Stimulated activated naive CD4-positive, alpha-beta T cell (primary cell): ENCODE data around the gene SYT7.

Experiments
- DNase-seq, 6 experiments: peaks; one replicate each; lab custom pipeline; 2025; lab: John Stamatoyannopoulos, UW

Gene SYT7

GRCh38 chr11:61516191-61516590 lies 64.7 kb downstream of the SYT7 start:
- DNase-seq, result no peak

- no peak for DNase-seq
Observed at GRCh38 chr11:61515686-61516085, 65.2 kb downstream of the SYT7 start.

- DNase-seq, result no peak
Observed at GRCh38 chr11:61514050-61514917, 66.6 kb downstream of the SYT7 start.

DNA sequence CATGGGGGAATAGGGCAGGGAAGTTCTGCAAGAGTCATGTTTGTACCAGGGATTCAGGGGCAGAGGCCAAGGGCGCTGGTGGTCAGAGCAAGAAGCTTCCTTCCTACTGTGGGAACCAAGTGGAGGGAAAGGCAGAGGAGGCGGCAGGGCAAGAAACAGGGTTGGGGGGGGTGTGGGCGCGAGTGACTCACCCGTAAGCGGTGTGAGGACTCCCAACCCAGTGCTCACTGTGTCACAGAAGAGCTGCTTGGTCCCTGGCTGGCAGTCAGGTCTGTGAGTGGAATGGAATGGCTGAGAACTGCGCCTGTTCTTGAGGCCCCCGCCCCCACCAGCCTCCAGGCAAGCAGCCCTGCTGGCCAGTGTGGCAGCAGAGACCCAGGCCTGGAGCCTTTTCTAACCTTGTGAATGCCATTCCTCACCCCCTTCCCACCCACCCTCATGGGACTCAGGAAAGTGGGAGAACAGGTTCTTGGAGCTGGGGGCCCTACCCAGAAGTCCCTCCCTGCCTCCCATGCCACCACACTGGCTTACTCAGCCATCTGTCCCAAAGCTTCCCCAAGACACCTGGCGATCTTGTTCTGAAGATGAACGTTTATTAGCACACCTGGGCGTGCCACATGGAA lies 67.6 kb downstream of the SYT7 start:
- no peak for DNase-seq

DNA sequence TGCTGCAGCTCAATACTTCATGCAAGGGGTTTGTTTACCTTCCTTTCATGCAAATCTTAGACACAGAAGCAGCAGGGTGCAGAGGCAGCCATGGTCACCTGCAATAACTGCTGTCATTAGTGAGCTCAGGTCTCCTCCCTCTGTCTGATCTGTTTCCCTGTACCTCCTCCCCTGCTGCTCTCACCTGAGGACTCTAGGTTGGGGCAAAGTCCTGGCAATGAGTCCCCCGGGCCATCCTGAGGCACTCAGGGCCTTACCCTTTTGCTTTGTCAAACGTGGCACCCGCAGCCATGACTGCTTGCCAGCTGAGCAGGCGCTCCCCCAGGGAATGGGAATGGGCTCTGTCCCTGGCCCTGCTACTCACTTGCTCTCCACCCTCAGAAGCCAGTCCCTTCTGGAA lies 68.4 kb downstream of the SYT7 start:
- DNase-seq, result no peak

DNA sequence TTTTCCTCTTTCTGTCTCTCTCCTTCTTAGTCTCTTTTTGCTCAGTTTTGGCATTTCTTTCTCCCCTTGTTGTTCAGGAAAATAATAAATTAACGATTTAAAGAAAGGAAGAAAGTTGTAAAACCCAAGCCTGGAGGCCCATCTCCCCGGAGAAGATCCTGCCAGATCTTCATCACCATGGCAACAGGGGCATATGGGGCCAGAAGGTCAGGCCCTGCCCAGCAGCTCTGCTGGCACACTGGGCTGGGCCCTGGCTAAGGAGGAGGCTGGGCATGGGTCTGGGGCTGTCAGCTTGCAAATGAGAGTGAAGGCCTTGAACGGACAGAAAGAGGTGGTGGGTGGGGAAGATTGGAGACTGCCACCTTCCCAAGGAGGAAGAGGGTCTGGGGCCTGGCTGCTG lies 69.5 kb downstream of the SYT7 start:
- no peak for DNase-seq

GRCh38 chr11:61510974-61511373 lies 69.9 kb downstream of the SYT7 start:
- no peak for DNase-seq

DNA sequence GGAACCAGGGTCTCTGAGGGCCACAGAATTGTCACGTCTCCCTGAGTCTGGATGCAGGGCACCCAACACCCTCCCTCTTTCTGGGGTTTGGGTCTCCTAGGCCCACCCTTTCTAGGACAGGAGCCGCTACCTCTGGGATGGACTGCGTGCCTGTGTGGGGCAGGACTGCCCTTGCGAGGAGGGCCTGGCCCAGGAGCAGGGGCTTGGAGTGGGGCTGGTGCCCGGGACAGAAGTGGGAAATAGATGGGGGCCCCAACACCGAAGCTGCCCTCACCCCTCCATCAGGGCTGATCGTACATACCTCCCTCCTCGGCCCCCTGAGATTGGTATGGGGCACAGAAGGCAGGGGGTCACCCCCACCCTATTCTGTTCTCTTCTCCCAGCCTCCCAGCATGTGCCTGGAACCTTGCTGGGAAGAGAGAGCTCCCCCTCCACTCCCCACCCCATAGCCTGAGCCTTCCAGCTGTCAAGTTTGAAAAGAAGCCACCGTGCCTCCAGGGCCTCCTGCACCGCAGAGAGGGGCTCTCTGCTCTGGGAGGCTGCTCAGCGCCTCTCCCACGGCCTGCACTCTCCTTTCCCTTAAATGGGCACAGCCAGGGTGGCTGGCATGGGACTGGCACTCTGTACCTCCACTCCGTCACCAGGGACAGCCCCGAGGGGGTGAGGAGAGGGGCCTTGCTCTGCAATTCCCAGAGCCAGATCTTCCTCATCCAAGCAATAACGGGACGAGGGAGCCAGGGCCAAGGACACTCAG lies 70.5 kb downstream of the SYT7 start:
- DNase-seq, result no peak

- peak; percentile 9 to 36 (median 22) for DNase-seq
Observed at GRCh38 chr11:61509043-61510029, 71.5 kb downstream of the SYT7 start.

DNA sequence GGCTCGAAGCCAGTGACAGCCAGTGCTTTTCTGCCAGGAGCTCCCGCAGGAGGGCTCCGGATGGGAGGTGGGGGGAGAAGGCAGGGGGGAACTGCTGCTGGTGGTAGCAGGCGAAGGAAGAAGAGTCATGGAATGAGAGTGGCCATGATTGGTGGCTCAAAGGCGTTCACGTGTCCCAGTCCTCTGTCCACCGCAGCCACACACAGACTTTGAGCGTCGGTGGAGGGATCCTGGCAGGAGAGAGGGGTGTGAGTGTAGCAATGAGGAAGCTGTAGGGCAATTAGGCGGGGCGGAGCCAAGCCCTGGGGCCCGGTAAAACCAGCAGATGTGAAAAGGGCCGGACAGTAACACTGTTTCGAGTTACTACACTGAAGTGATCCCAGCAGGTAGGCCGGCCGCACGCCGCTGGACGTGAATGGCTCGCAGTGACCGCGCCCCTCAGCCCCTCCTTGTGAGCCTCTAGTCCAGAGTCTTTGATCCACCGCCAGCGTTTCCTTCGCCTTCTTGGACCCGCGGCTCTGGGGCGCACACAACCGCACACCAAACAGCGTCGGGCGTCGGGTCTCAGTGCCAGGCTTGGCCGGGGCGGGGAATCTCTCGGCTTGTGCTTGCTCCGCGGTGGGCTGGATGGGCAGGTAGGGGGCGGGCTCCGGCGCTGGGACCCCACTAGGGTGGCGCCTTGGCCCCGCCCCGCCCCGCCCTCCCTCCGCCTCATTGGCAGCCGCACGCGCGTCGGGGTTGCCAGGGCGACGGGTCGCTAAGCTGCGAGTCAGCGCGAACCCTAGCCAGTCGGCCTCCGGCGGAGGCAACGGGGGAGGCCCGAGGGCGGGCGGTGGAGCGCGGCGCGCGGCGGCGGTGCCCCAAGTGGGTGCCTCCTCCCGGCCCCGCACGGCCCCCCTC lies 72.7 kb downstream of the SYT7 start, which contains the start of gene LRRC10B:
TSS of gene LRRC10B (plus strand) at position 788 of the 900 bp plus-strand sequence. CDS start 250 bp downstream, outside the sequence.
- no peak for DNase-seq

- no peak for DNase-seq
Observed at GRCh38 chr11:61507012-61507768, 73.7 kb downstream of the SYT7 start.

DNA sequence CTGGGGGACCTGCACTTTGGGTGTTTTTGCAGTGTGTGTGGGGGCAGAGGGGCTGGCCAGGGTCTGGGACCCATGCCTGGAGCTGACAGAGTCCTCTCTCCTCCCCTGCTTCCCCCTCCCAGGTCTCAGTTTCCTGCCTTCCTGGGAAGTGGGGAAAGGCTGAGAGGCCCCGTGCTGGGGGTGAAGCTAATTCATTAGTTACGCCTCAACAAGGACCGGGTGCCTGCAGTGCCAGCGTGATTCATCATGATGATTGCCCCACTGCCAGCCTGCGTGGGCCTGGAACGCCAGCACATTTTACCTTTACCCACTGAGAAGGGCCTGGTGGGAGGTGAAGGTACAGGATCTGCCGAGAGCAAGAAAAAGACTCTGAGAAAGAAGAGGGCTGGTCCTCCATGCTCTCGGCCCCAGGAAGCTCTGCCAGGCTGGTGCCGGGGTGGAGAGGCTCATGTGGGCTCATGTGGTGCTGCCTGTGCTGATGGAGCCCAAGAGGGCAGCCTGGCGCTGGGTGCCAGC lies 75.2 kb downstream of the SYT7 start:
- DNase-seq, result no peak

DNA sequence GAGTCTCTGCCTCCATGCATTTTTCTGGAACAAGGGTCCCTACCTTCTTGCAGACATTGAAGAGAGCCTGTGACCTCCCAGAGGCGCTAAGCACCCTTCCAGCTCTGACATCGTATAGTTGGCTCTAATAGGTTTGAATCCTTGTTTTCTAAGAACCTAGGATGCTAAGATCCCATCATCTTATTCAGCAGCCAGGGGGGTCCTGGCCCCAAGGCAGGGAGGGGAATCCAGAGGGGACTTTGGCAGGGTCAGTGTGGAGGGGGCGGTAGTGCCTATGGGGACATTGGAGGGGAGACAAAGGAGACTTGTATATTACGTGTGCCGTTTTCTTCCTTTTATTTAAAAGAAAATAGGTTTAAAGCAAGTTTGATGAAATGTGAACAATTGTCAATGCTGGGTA lies 75.8 kb downstream of the SYT7 start:
- DNase-seq, result no peak

DNA sequence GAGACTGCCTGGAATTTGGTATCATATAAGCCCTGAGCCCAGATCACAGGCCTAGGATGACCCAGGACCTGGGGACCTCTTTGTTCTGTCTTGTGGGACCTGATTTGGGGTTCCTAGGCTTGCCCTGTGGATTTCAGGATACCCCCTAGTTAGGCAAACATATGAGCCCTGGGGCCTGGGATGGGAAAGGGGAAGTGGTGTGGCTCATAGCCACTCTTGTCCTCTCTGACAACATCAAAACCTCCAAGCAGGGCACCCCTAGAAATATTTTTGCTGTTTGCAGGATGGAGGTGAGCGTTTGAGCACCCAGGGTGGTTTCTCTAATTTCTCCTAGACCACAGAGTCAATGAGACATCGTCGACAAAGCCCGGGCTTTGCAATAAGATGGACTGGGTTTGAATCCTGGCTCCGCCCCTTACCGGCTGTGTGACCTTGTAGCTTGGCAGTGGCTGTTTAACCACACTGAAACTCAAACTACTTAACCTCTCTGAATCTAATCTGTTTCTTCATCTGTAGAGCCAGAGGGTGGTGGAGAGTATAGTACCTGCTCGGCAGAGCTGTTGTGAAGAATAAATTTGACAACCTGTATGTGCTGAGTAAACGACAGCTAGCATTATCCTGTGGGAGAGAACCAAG lies 77.6 kb downstream of the SYT7 start:
- no peak for DNase-seq

DNA sequence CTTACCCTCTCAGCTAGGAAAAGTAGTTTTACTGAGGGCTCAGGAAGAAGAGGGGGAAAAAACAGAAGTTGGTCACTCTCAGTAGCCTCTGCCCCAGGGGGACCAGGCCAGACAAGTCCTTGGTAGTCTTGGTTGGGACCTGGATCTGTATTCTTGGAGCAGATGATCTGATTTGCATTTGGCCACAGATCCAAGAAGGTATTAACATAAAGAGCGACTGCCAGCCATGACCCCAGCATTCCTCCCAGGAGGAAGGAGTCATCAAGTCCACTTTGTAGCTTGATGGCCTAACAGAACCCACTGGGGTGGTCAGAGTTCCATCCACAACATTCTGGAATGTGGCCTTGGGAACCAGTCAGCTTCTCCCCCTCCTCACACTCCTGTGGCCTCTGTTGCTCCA lies 78.4 kb downstream of the SYT7 start:
- DNase-seq, result no peak

DNA sequence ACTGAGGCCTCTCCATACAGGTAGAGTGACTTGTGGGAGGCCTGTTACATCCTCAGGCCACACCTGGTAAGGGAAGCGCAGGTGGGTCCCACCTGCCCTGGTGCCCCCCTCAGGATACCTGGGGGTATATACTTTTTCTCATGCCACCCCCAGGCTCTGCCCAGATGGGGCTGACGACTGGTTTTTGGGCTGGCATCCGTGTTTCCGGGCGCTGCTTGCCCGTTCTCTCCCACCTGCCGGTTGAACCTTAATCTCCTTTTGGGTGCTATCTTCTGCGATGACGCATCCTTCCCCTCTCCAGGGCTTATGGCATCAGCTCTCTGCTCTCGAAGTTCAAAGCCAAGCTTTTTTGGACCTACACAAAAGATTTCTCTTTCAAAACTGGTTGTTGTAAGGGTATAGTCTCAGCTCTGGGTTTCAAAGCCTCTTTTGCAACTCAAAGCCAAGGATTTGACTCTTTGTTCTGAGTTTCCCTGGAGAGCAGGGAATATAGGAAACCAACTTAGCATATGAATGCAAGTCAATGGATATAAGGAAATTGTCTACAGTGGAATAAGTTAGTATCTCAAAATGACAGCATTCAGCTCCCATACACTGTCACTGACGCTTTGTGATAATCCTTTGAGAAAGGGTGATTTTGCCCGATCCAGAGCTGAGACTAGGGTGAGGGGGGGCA lies 80.9 kb downstream of the SYT7 start:
- DNase-seq, result no peak

GRCh38 chr11:61498767-61499341 lies 82.0 kb downstream of the SYT7 start:
- DNase-seq, result no peak

- no peak for DNase-seq
Observed at GRCh38 chr11:61497876-61498275, 83.0 kb downstream of the SYT7 start.
